Panc1 (cell line): Measurements from ENCODE around the gene VPS16. TPM values are rescaled to one million over a fixed set of nuclear protein-coding genes. Genes with fewer than 3 reads are reported as not detected.

Experiments
- ATAC-seq: fragments of 200-7000 bp; cut with Tn5 transposase; 2 replicates; pipeline ENCODE4 v1.9.1; 2020; ENCODE audit warnings: mild to moderate bottlenecking, moderate library complexity
- BruUV-seq: library from RNA; stranded (reverse); fragments of 400-500 nt; replicated peaks from 2 replicates; lab custom pipeline; 2021; lab: Mats Ljungman, UMichigan
- CTCF ChIA-PET: fragments of 300-600 bp; sonication (Branson Sonifier 250); formaldehyde crosslinking; loops from one replicate; lab custom pipeline; 2022; ENCODE audit warnings: antibody characterized with exemption; lab: Charles Lee
- POLR2A ChIA-PET: fragments of 300-600 bp; sonication (Branson Sonifier 250); formaldehyde crosslinking; loops from one replicate; lab custom pipeline; 2022; ENCODE audit warnings: antibody characterized with exemption; lab: Charles Lee
- DNase-seq: peaks from one replicate; pipeline ENCODE4 v3.0.0-alpha.2; 2010; ENCODE audit warnings: low read depth, low spot score
- H3K27ac ChIP-seq: 2 replicates; pipeline ENCODE4 v1.5.1; 2011; ENCODE audit warnings: mild to moderate bottlenecking, low read length, inconsistent platforms
- H3K27me3 ChIP-seq: fragments of 200-500 bp; sonication (Bioruptor generic); 2 replicates; pipeline ENCODE4 v1.6.0; 2014; ENCODE audit warnings: low read length, inconsistent platforms; ENCODE audit not compliant: control insufficient read depth, insufficient read depth
- H3K36me3 ChIP-seq: fragments of 200-500 bp; sonication (Bioruptor generic); 2 replicates; pipeline ENCODE4 v1.5.1; 2014; ENCODE audit warnings: inconsistent platforms, mild to moderate bottlenecking, low read length, moderate library complexity; ENCODE audit not compliant: control insufficient read depth, insufficient read depth
- H3K4me1 ChIP-seq: 2 replicates; pipeline ENCODE4 v1.5.1; 2011; ENCODE audit warnings: inconsistent platforms, mild to moderate bottlenecking, low read length, moderate library complexity; ENCODE audit not compliant: control insufficient read depth, insufficient read depth
- H3K4me3 ChIP-seq, 2 experiments: 2 replicates each; pipeline ENCODE4 v1.5.1; 2011 to 2012; ENCODE audit warnings: low read depth in 2 of 2, low read length in 2 of 2, mild to moderate bottlenecking in 2 of 2, inconsistent platforms in 1 of 2, moderate library complexity in 1 of 2
- H3K9me3 ChIP-seq: fragments of 200-500 bp; sonication (Bioruptor generic); 2 replicates; pipeline ENCODE4 v1.5.1; 2014; ENCODE audit warnings: low read depth, mild to moderate bottlenecking, inconsistent platforms, low read length, moderate library complexity; ENCODE audit not compliant: control insufficient read depth, insufficient read depth
- POLR2AphosphoS5 ChIP-seq: IDR thresholded peaks from 2 replicates; pipeline ENCODE4 v1.6.1; 2012; ENCODE audit warnings: mild to moderate bottlenecking, low read depth, low read length, moderate library complexity
- SIN3A ChIP-seq: IDR thresholded peaks from 2 replicates; pipeline ENCODE4 v1.6.1; 2012; ENCODE audit warnings: low read depth, mild to moderate bottlenecking, low read length, moderate library complexity, borderline replicate concordance; ENCODE audit not compliant: insufficient read depth
- TCF7L2 ChIP-seq: IDR thresholded peaks from 2 replicates; pipeline ENCODE4 v1.6.1; 2011; ENCODE audit warnings: mild to moderate bottlenecking, low read depth, low read length, inconsistent platforms
- in situ Hi-C: cut with HindIII; loops from 2 replicates; pipeline ENCODE4 v1.10.0; 2016; ENCODE audit warnings: low sequenced_read_pairs, low pct_unique_long_range_greater_than_20kb
- intact Hi-C: fragments of 100-400 bp; cut with micrococcal nuclease; formaldehyde crosslinking; loops from one replicate; pipeline ENCODE4 v1.10.0; 2022; ENCODE audit not compliant: unreplicated experiment
- total RNA-seq: library from RNA; stranded (reverse); gene quantifications from one replicate; pipeline ENCODE4 v1.2.1, GENCODE V29; 2021; ENCODE audit not compliant: unreplicated experiment
- TF ChIP-seq, protein P1 (sequence below): fragments of 450-650 bp; IDR thresholded peaks from 2 replicates; pipeline ENCODE4 v1.5.1; 2017; ENCODE audit warnings: mild to moderate bottlenecking
- TF ChIP-seq, protein P2 (sequence below), 2 experiments: IDR thresholded peaks; 2 replicates each; pipeline ENCODE4 v1.6.1; 2011 to 2012; ENCODE audit warnings: low read depth in 2 of 2, control low read depth in 1 of 2, low read length in 1 of 2, mild to moderate bottlenecking in 1 of 2, moderate library complexity in 1 of 2; ENCODE audit not compliant: insufficient read depth in 1 of 2

The VPS16 gene
- total RNA-seq, 1 experiment from 2014 or later: 35.3 TPM

DNA sequence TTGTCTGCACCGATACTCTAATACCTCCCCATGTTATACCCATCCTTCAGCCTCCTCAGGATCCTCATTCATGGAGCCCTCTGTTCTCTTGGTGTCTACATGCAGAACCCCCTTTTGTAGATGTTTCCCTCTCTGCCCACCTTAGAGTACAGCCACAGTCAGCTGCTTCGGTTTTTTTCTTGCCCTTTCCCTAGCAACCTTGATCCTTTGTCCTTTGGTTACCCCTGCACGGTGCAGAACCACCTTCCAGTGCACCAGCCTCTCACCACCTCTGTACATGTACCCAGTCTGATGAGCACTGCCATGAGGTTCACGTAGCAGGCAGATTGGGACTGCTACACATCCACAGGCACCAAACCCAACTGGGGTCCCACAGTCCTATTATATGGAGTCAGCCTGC is 7.3 kb downstream of the VPS16 start:
- in situ Hi-C loops (no loop called here), intact Hi-C loops (no loop called here)
- TF ChIP-seq POLR2AphosphoS5 (no peak), TCF7L2 (no peak), SIN3A (no peak)
- TF ChIP-seq, protein P1, sequence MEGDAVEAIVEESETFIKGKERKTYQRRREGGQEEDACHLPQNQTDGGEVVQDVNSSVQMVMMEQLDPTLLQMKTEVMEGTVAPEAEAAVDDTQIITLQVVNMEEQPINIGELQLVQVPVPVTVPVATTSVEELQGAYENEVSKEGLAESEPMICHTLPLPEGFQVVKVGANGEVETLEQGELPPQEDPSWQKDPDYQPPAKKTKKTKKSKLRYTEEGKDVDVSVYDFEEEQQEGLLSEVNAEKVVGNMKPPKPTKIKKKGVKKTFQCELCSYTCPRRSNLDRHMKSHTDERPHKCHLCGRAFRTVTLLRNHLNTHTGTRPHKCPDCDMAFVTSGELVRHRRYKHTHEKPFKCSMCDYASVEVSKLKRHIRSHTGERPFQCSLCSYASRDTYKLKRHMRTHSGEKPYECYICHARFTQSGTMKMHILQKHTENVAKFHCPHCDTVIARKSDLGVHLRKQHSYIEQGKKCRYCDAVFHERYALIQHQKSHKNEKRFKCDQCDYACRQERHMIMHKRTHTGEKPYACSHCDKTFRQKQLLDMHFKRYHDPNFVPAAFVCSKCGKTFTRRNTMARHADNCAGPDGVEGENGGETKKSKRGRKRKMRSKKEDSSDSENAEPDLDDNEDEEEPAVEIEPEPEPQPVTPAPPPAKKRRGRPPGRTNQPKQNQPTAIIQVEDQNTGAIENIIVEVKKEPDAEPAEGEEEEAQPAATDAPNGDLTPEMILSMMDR: no peak
- TF ChIP-seq, protein P2, sequence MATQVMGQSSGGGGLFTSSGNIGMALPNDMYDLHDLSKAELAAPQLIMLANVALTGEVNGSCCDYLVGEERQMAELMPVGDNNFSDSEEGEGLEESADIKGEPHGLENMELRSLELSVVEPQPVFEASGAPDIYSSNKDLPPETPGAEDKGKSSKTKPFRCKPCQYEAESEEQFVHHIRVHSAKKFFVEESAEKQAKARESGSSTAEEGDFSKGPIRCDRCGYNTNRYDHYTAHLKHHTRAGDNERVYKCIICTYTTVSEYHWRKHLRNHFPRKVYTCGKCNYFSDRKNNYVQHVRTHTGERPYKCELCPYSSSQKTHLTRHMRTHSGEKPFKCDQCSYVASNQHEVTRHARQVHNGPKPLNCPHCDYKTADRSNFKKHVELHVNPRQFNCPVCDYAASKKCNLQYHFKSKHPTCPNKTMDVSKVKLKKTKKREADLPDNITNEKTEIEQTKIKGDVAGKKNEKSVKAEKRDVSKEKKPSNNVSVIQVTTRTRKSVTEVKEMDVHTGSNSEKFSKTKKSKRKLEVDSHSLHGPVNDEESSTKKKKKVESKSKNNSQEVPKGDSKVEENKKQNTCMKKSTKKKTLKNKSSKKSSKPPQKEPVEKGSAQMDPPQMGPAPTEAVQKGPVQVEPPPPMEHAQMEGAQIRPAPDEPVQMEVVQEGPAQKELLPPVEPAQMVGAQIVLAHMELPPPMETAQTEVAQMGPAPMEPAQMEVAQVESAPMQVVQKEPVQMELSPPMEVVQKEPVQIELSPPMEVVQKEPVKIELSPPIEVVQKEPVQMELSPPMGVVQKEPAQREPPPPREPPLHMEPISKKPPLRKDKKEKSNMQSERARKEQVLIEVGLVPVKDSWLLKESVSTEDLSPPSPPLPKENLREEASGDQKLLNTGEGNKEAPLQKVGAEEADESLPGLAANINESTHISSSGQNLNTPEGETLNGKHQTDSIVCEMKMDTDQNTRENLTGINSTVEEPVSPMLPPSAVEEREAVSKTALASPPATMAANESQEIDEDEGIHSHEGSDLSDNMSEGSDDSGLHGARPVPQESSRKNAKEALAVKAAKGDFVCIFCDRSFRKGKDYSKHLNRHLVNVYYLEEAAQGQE (IDR thresholded peaks at IDR 0.05; ENCODE audit: insufficient read depth in 1 of 2, low read depth in 2 of 2, low read length in 1 of 2): no peak
- H3K27me3 ChIP-seq: no peaks in the 10 kb centered on the region
- H3K4me3 ChIP-seq: no peak overlapping the region
- DNase-seq: no peak
- ChIA-PET CTCF (no interaction called here), POLR2A (no interaction called here)
- no peaks in the 10 kb centered on the region for H3K9me3 ChIP-seq
- no TSS peak for BruUV-seq
- no peaks in the 10 kb centered on the region for H3K4me1 ChIP-seq
- H3K36me3 ChIP-seq: no peaks in the 10 kb centered on the region
- no peak overlapping the region for H3K27ac ChIP-seq
- no peak for ATAC-seq

DNA sequence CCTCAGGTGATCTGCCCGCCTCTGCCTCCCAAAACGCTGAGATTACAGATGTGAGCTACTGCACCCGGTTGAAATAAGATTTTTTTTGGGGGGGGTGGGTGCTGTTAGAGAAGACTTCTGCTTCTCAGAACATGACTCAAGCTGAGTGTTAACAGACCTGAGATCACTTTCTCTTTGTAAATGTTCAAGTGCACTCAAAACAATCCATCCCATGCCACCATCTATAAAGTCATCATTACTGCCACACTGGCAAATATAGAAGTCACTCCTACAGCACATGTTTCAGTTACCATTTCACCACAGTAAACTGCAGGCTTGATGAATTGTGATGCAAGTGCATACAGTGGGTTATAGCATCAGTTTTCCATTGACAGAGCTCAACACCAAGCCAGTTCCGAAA is 9.0 kb downstream of the VPS16 start:
- DNase-seq (no peak), ATAC-seq (no peak)
- intact Hi-C loops: no loop called here
- TF ChIP-seq POLR2AphosphoS5 (no peak), SIN3A (no peak), TCF7L2 (no peak)
- TF ChIP-seq, protein P2 (IDR thresholded peaks at IDR 0.05; ENCODE audit: insufficient read depth in 1 of 2, low read depth in 2 of 2, low read length in 1 of 2): no peak
- TF ChIP-seq, protein P1: no peak
- no peaks in the 10 kb centered on the region for H3K9me3 ChIP-seq
- ChIA-PET POLR2A (no interaction called here), CTCF (no interaction called here)
- no peaks in the 10 kb centered on the region for H3K36me3 ChIP-seq
- in situ Hi-C loops: no loop called here
- H3K27me3 ChIP-seq: no peaks in the 10 kb centered on the region
- no peak overlapping the region for H3K27ac ChIP-seq
- no TSS peak for BruUV-seq
- no peaks in the 10 kb centered on the region for H3K4me1 ChIP-seq
- no peak overlapping the region for H3K4me3 ChIP-seq
